ENCODE measurements around the gene KCTD1.

The KCTD1 gene

GRCh38 chr18:26549263-26550094, 1.1 kb upstream of the KCTD1 start:
- DNase-seq: peak; percentile 85

DNA sequence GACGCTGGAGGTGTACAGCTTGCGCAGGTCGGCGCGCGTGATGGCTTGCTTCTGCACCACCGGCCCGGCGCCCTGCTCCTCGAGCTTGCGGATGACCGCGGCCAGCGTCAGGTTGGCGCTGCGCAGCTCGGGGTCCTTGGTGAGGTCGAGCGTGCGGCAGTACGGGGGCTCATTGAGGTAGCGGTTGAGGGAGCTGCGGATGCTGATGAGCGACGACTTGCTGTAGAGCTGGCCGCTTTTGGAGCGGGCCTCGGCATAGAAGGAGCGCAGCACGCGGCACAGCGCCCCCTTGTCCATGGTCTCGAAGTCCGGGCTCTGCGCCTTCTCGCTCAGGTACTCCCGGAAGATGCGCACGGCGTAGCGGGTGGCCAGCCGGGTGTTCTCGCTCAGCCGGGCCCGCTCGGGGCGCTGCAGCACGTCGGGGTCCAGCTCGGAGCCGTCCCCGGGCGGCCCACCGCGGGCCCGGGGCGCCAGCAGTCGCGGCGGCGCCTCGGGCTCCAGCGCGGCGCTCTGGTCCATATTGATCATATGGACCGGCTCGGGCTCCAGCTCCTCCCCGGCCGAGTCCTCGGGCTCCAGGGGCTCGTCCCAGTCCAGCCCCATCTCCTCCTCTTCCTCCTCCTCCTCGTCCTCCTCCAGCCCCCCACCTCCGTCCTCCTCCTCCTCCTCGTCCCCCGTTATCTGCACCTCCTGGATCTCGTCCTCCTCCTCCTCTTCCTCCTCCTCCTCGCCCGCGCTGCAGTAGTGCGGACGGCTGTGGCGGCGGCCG, 523 bp downstream of the KCTD1 start:
- no peak for DNase-seq

DNA sequence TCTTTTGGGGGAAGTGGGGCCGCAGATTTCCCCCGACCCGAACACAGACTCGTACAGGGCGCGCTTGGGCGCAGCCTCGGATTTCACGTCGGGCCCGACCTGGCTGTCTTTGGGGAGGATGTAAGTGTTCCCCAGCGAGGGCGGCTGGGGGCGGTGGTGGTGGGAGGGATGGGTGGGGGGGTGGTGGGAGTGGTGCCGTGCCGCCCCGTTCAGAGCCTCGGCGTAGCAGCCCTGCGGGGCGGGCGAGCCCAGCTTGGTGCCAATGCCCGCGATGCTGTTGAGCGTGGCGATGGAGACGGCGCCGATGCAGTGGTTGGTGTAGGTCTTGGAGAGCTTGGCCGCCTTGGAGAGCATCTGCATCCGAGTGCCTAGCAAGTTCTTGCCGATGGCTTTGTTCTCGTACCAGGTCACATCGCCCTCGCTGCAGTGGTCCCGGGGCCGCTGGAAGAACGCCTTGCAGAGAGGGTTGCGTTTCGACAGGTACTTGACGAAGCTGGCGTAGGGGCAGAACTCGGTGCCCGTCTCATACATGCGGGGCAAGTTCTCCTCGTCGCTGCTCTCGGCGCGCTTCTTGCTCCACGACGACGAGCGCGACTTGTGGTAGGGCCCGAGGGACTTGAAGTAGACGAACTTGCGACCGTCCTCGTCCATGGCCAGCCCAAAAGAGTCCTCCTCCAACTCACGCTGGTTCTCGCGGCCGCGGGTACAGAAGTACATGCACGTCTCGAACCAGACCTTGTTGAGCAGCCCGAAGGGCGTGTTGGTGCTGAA, 1.3 kb downstream of the KCTD1 start:
- DNase-seq: no peak

DNA sequence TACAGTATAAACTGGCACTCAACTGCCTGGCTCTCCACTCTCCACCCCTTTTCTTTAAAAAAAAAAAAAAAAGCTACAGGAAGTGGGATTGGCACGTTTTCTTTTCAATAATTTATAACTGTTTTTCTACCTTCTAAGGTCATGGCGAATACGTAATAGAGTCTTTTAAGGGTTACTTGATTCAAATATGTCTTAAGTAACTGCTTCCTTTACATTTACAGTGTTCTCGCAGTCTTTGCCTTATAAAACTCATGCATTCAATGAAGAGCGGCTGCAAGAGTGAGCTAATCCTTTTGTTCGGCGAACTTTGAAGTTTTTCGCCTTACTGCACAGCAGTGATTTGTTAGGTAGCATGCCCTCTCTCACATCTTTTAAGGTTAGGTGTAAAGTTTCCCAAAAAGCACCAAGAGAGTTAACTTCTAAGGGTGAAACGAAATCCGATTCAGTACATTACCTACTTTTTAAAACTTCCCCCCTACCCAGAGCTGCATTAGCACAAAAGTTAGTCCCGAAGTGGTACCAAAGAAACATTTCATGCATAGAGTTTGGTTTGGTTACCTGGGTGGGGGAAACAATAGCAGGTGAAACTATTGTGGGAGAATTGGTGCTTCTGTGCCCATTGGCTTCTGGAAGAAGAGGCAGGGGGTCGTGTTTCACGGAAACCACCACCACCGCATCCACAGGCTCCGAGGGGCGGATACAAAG, 2.0 kb downstream of the KCTD1 start:
- DNase-seq: no peak

GRCh38 chr18:26545335-26546123, 2.8 kb downstream of the KCTD1 start:
- no peak for DNase-seq

GRCh38 chr18:26544451-26544850, 3.9 kb downstream of the KCTD1 start:
- no peak for DNase-seq

DNA sequence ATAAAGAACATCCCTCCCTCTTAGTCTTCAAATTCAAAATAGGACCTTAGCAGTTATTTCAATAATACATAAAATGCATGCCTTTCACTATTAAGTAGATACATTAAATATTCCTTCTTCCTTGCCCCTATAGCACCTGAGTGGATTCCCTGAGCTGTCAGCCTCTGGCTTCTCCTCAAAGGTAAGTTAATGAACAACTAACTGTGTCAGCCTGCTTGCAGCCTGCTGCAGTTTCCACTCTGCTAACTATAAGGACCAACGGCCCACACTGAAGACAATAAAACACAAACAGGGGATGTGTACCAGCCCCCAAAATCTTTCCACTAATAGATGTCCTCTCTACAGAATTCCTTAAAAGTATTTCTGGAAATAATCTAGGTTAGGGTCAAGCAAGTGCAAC, 5.0 kb downstream of the KCTD1 start:
- DNase-seq: no peak

DNA sequence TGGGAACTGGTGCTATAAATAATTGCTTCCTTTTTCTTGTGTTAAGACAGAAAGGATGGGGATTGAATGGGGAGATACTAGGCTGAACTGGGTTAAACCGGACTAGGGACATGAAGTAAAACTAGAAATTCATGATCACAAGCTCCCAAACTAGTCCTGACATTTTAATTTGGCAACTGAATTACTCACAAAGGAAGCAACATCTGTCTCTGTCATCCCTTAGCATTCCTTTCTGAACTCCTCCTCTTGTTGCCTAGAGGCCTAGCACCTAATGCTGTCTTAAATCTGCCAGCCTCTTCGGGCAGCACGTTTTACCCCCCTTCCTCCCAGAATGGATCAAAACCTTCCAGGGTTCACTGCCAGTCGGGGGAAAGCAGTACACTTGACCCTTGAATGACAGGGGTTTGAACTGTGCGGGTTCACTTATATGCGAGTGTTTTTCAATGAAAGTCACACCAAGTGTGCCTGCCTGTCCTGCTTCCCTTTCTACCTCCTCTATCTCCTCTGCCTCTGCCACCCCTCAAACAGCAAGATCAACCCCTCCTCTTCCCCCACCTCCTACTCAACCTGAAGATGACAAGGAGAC, 8.2 kb downstream of the KCTD1 start:
- DNase-seq: no peak

DNA sequence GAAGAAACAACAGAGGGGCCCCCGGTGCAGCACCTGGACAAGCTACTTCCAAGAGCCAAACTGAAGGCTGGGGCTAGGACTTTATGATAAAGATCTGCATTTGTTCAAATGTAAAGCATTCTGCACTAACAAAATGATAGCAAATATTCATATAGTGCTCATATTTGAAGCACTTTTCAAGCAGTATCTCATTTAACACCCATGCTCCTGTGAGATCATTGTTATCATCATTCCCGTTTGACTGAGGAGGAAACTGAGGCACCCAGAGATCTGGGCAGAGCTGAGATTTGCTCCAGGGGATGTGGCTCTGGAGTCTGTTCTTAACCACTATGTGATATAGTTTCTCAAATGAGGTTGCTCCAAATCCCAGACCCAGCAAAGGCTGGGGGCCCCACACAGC, 9.8 kb downstream of the KCTD1 start:
- DNase-seq: no peak

- no peak for DNase-seq
Observed at GRCh38 chr18:26536664-26537063, 11.7 kb downstream of the KCTD1 start.

DNA sequence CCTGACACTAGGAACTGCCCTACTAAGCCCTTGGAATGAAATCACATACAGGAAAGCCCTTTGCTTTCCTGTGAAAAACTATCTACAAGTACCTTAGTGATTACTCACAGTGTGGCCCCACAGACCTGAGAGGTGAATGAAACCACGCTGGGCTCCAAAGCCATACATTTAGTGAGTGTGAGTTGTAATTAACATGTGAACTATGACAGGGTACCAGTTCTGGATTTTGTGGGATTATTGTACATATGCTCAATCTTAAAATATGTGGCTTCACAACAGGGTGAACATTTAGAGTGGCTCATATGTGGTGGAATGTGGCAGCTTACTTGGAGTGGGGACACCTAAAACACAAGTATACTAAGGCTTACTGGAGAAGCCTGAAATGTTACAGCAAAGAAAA, 12.3 kb downstream of the KCTD1 start:
- DNase-seq: no peak

- no peak for DNase-seq
Observed at GRCh38 chr18:26535630-26536029, 12.7 kb downstream of the KCTD1 start.

DNA sequence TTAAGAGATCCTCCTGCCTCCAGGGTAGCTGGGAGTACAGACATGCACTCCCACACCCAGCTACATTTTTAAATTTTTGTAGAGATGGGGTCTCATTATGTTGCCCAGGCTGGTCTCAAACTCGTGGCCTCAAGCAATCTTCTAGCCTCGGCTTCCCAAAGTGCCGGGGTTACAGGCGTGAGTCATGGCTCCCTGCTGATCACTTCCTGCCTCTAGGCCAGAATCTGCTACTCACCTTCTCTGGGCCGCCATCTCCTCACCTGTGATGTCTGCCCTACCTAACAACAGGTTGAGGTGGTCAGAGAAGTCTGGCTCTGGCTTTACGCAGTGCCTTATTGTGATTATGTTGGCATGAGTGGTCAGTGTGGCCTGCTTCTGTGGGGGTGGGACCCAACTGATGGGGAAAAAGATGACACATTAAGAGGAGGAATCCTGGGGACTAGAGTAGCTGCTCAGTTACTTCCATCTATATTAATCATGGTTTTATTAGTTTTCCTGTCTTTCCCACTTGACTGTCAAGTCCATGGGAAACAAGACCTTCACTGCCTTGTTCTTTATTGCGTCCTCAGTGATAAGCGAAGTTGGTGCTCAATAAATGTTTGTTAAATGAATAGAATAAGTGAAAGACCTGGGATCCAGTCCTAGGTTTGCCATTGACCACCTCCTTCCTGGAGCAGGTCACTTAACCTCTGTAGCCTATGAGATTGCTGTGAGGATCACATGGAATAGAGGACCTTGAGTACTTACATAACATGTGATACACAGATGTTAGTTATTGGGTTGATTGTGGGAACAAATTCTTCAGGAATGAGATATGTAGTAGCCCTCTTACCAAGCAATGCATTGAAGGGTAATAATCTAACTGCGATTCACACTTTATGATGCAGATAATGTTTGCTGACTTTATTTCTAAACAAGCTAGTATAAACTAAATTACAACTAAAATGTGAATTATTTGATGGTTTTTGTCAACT, 15.7 kb downstream of the KCTD1 start:
- DNase-seq: peak; percentile 50

DNA sequence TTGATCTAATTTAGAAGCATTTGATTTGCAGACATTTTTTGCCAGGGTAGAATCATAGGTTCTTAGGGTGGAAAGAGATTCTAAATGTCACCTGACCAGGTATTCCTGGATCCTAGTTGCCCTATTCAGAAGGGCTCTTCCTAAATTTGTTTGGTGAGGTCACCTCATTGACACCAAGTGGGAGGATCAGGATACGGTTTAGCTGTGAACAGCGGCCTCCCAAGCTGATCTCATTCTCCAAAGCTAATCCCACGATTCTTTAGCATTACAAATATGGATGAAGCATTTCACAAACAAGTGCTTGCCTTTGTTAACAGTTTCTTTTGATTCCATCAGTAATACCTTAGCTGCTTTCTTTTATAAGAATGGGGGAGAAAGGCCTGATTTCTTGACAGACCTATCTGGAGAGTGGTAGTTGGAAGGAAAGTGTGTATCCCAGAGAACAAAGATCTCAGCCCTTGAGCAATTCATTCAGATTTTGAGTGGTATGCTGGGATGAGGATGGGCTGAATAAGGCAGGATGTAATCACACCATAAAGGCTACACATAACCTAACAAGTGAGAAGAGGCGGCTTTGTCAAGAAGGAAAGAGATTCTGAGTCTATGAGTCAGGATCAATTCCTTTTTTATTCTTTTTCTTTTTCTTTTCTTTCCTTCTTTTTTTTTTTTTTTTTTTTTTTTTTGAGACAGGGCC, 16.6 kb downstream of the KCTD1 start:
- DNase-seq: no peak

- no peak for DNase-seq
Observed at GRCh38 chr18:26526966-26527234, 21.5 kb downstream of the KCTD1 start.

DNA sequence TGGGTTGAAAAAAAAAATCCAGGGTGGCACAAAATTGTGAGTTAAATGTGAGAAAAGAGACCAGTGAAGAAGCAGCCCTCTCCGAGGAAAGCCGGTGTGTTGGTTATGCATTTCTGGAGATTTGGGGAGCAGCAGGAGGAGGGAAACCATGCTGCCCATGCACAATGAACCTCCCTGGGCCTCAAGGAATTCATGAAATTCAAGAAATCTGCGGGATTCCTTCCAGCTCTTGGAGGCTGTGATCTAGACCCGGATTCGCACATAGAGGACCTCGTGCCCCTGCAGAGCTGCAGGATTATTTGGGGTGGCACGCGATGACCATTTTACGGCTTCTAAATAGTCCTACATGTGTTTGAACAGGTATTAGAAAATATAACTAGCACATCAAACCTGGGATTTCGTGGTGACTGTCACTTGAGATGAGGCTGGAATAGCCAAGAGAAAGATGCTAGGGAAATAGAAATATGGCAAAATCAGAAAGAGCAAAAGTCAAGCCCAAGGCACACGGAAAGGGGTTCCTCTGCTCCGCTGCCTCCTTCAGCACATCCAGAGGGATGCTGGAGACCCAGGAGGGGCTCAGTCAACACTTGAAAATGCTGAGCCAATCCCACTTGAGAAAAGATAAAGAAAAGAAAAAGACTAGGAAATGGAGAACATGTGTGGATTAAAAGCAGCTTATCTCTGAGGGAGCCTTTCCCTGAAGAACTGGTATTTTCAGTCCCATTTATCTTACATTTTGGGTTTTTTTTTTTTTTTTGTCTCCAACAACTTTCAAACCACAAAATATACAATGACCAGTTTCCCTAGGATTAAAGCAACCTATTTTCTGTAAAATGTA, 22.0 kb downstream of the KCTD1 start:
- DNase-seq: no peak

DNA sequence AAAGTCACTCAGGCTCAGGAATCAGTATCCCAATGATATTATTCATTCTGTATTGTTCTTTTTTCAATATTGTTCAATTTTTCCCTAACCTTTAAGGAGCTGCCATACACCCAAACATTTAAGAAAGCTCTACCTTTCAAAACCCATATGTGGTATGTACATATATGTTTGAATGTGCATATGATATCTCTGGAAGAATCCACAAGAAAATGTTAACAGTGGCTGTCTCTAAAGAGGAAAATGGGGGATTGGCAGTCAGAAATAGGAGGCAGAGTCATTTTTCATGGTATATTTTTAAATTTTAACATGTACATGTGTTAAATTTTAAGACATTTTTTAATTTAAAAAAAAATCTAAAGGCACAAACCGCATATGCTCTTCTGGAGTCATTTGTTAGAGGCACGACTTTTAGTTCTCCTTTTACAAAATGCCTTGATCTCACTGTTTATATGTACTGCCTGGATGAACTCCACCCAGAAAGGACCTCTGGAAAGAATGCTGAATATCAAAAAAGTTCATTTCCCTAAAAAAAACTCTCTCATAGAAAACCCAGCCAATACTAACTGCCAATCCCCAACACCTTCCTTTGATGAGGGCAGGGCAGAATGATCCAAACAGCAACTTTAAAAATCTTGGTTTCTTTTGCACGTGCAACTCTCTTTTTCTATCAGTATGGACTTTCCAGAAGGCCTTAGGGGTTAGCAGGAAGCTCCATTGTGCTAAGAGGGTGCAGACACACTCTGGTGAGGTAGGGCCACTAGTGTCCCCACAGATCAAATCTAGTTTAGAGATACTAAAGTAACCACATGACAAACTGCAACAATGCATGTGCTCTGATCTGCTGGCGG, 23.6 kb downstream of the KCTD1 start:
- no peak for DNase-seq

GRCh38 chr18:26524002-26524401, 24.4 kb downstream of the KCTD1 start:
- no peak for DNase-seq
